ENCODE results near the gene GABBR2. TPM values are rescaled to one million over a fixed set of nuclear protein-coding genes. Genes with fewer than 3 reads are reported as not detected.

The GABBR2 gene
- total and polyA plus RNA-seq, 9 of the 15 experiments (the other 6 are each of a cell fraction or from before 2014, with no cell fraction given), result 0.15 to 1.9 (median 0.32) TPM

- TF ChIP-seq CBX3 (IDR thresholded peaks at IDR 0.05; ENCODE audit: borderline replicate concordance in 1 of 2, low read length in 2 of 2) (peak in 1 of 2 experiments; percentile 80; a peak in 1 of 3 replicates), CCAR2 (IDR thresholded peaks at IDR 0.05; ENCODE audit: low read depth, low read length) (no peak), ZNF311 (CRISPR knock-in tag; IDR thresholded peaks at IDR 0.05) (no peak), MEIS2 (IDR thresholded peaks at IDR 0.05; ENCODE audit: partially characterized antibody) (peak; percentile 61), BCOR (IDR thresholded peaks at IDR 0.05) (no peak), ARID4B (CRISPR knock-in tag; IDR thresholded peaks at IDR 0.05) (no peak), CHAMP1 (IDR thresholded peaks at IDR 0.05) (peak; percentile 52; the same call in 1 of the 2 replicates), MXD1 (CRISPR knock-in tag; IDR thresholded peaks at IDR 0.05; ENCODE audit: borderline replicate concordance, poor library complexity, severe bottlenecking) (no peak), PBX2 (CRISPR knock-in tag; IDR thresholded peaks at IDR 0.05; ENCODE audit: low read depth) (no peak), PBX2 (tag; conservative IDR thresholded peaks at IDR 0.05; ENCODE audit: low read depth) (0 out of 2 replicates have a peak, but pooled peaks have one; percentile 6)
- TF ChIP-seq, protein P1, sequence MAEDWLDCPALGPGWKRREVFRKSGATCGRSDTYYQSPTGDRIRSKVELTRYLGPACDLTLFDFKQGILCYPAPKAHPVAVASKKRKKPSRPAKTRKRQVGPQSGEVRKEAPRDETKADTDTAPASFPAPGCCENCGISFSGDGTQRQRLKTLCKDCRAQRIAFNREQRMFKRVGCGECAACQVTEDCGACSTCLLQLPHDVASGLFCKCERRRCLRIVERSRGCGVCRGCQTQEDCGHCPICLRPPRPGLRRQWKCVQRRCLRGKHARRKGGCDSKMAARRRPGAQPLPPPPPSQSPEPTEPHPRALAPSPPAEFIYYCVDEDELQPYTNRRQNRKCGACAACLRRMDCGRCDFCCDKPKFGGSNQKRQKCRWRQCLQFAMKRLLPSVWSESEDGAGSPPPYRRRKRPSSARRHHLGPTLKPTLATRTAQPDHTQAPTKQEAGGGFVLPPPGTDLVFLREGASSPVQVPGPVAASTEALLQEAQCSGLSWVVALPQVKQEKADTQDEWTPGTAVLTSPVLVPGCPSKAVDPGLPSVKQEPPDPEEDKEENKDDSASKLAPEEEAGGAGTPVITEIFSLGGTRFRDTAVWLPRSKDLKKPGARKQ (CRISPR knock-in tag; IDR thresholded peaks at IDR 0.05), result peak; percentile 77; the same call in 1 of the 2 replicates
Observed at GRCh38 chr9:98315551-98316060, 393.1 kb downstream of the GABBR2 start (continued).

All from K562 (cell line).